ENCODE results near the gene MIER2. TPM values are rescaled to one million over a fixed set of nuclear protein-coding genes. Genes with fewer than 3 reads are reported as not detected.
"Not testable (repeated sequence)": the region's sequence is repeated elsewhere in the genome, so short reads cannot be mapped to it uniquely, and the experiment has no call there.

Gene MIER2
- total and polyA plus RNA-seq, 10 donors, result 19.2 to 66.5 (median 30.7) TPM

DNA sequence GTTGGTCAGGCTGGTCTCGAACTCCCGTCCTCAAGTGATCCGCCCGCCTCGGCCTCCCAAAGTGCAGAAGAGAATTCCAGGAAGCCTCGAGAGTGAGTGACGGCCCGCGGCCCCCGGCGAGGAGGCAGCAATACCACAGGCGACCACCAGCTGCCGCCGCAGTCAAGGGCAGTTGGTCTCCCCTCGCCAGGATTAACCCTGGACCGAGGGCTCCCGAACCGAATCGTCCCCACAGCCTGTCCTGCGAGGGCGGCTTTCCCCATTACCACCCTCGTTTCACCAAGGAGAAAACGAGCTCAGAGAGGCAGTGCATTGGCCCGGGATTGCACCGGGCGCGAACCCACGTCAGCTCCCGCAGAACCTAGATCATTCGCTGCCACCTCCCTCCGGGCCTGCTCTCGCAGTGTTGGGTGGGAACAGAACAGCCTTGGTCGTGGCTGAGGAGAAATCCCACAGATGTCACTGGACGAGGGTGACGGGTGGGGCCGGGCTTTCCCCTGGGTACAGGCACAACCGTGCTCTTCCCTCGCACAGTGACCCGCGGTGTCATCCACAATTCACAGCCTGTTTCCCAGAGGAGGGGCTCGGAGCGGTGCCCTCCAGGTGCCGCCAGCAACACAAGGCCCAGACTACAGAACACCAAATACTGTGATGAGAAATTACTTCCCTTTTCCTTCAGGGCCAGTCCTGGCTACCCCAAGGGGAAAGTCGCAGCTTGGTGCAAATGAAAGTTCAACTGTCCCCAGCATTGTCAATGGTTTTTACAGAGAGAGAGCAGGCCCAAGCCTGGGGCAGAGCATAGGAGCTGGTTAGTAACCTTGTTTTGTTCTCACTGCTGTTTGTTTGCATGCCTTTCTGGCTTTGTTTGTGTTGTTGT lies 39.6 kb upstream of the MIER2 start:
- H3K36me3 ChIP-seq, result no peaks in the 10 kb centered on the region
- intact Hi-C loops (cut with DNase I; ENCODE audit: low total_unique reads), result no loop called here
- WGBS, 5 donors, result 13 to 34% (median 24%) methylated on average over 35 to 44 of the region's 44 CpGs

DNA sequence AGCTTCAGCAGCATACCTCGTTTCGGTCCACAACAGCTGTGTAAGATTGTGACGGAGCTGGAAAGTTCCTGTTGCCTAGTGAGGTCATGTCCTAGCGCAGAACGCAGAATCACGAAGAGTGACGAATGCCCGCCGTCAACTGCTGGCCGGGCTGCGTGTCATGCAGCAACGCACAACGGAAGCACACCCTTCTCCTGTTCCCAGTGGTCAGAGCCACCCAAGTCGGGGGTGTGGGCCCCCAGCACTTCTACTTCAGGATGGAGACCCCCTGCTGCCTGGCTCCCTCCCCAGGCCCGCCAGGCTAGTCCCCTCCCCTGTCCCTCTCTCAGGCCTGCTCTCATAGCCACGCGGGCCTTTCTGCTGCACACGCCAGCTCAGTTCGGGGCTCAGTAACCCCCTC lies 38.4 kb upstream of the MIER2 start:
- H3K27me3 ChIP-seq (replicated peaks in 1 of 7), result peaks cover 0 to 45% (median 9%) of the 10 kb centered on the region in 7 donors
- H3K4me1 ChIP-seq, result peaks cover 0 to 7% (median 0%) of the 10 kb centered on the region in 6 donors
- TF ChIP-seq, protein P1, sequence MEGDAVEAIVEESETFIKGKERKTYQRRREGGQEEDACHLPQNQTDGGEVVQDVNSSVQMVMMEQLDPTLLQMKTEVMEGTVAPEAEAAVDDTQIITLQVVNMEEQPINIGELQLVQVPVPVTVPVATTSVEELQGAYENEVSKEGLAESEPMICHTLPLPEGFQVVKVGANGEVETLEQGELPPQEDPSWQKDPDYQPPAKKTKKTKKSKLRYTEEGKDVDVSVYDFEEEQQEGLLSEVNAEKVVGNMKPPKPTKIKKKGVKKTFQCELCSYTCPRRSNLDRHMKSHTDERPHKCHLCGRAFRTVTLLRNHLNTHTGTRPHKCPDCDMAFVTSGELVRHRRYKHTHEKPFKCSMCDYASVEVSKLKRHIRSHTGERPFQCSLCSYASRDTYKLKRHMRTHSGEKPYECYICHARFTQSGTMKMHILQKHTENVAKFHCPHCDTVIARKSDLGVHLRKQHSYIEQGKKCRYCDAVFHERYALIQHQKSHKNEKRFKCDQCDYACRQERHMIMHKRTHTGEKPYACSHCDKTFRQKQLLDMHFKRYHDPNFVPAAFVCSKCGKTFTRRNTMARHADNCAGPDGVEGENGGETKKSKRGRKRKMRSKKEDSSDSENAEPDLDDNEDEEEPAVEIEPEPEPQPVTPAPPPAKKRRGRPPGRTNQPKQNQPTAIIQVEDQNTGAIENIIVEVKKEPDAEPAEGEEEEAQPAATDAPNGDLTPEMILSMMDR (IDR thresholded peaks at IDR 0.05 in 8 of 11, conservative IDR thresholded peaks at IDR 0.05 in 3 of 11), result no peak
- TF ChIP-seq POLR2AphosphoS5 (IDR thresholded peaks at IDR 0.05) (no peak), POLR2A (IDR thresholded peaks at IDR 0.05) (no peak)
- peak; percentile 61 for DNase-seq
- WGBS, 5 donors, result 80 to 84% (median 82%) methylated on average over 19 of the region's 19 CpGs
- no peaks in the 10 kb centered on the region for H3K9me3 ChIP-seq
- intact Hi-C loops (cut with DNase I; ENCODE audit: low total_unique reads), result no loop called here
- no peak overlapping the region for H3K4me3 ChIP-seq
- no peak overlapping the region for H3K27ac ChIP-seq
- no peaks in the 10 kb centered on the region for H3K36me3 ChIP-seq

More for the DNA sequence above, 39.6 kb upstream of the MIER2 start:
- no peak for TF ChIP-seq POLR2A (IDR thresholded peaks at IDR 0.05)
- TF ChIP-seq, protein P1 (IDR thresholded peaks at IDR 0.05 in 8 of 11, conservative IDR thresholded peaks at IDR 0.05 in 3 of 11), result peak in 10 of 11 experiments; percentile 19 to 67 (median 56)
- peak in 2 of 3 donors; percentile 20 to 35 for TF ChIP-seq POLR2AphosphoS5 (IDR thresholded peaks at IDR 0.05)
- Histone ChIP-seq H3K4me1 (peaks cover 0 to 7% (median 0%) of the 10 kb centered on the region in 6 donors), H3K4me3 (no peak overlapping the region), H3K9me3 (no peaks in the 10 kb centered on the region), H3K27ac (no peak overlapping the region), H3K27me3 (replicated peaks in 1 of 7) (peaks cover 0 to 51% (median 13%) of the 10 kb centered on the region in 7 donors)
- DNase-seq, result peak; percentile 75

DNA sequence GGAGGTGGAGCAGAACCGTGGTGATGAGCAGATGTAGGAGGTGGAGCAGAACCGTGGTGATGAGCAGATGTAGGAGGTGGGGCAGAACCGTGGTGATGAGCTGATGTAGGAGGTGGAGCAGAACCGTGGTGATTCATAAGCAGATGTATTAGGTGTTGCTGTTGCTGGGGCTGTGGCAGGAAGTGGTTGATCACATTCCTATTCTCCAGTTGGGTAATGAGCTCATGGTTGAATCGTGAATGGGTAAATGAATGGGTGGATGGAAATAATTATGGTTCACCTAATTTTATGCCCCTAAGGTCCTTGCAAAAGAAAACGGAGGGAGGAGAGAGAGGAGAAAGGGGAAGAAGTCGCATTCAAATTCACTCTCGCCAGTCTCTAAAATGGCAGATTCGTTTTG lies 38.0 kb upstream of the MIER2 start:
- DNase-seq; H3K4me1 ChIP-seq; intact Hi-C loops (cut with DNase I; ENCODE audit: low total_unique reads); H3K36me3 ChIP-seq; H3K9me3 ChIP-seq; H3K4me3 ChIP-seq; H3K27ac ChIP-seq: not testable (repeated sequence)
- 45 to 60% (median 50%) methylated on average over 7 to 9 of the region's 9 CpGs for WGBS, 5 donors
- peaks cover 0 to 47% (median 9%) of the 10 kb centered on the region in 7 donors for H3K27me3 ChIP-seq (replicated peaks in 1 of 7)

DNA sequence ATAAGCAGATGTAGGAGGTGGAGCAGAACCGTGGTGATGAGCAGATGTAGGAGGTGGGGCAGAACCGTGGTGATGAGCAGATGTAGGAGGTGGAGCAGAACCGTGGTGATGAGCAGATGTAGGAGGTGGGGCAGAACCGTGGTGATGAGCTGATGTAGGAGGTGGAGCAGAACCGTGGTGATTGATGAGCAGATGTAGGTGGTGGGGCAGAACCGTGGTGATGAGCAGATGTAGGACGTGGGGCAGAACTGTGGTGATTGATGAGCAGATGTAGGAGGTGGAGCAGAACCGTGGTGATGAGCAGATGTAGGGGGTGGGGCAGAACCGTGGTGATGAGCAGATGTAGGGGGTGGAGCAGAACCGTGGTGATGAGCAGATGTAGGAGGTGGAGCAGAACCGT lies 37.3 kb upstream of the MIER2 start:
- H3K36me3 ChIP-seq; H3K9me3 ChIP-seq; H3K4me1 ChIP-seq; H3K27ac ChIP-seq; intact Hi-C loops (cut with DNase I; ENCODE audit: low total_unique reads); H3K4me3 ChIP-seq: not testable (repeated sequence)
- WGBS, 5 donors, result 51 to 71% (median 64%) methylated on average over 11 of the region's 11 CpGs
- DNase-seq, result peak; percentile 1
- H3K27me3 ChIP-seq (replicated peaks in 1 of 7), result peaks cover 0 to 44% (median 9%) of the 10 kb centered on the region in 7 donors

DNA sequence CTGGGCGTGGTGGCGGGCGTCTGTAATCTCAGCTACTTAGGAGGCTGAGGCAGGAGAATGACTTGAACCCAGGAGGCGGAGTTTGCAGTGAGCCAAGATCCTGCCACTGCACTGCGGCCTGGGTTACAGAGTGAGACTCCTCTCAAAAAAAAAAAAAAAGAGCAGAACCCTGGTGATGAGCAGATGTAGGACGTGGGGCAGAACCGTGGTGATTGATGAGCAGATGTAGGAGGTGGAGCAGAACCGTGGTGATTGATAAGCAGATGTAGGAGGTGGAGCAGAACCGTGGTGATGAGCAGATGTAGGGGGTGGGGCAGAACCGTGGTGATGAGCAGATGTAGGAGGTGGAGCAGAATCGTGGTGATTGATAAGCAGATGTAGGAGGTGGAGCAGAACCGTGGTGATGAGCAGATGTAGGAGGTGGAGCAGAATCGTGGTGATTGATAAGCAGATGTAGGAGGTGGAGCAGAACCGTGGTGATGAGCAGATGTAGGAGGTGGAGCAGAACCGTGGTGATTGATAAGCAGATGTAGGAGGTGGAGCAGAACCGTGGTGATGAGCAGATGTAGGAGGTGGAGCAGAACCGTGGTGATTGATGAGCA lies 36.1 kb upstream of the MIER2 start:
- H3K27me3 ChIP-seq (replicated peaks in 1 of 7), result peaks cover 0 to 44% (median 9%) of the 10 kb centered on the region in 7 donors
- H3K9me3 ChIP-seq; intact Hi-C loops (cut with DNase I; ENCODE audit: low total_unique reads); H3K36me3 ChIP-seq; H3K27ac ChIP-seq; H3K4me3 ChIP-seq; H3K4me1 ChIP-seq: not testable (repeated sequence)
- WGBS, 5 donors, result 65 to 76% (median 71%) methylated on average over 12 to 17 of the region's 17 CpGs
- peak; percentile 1 for DNase-seq
